Measurements from ENCODE around the gene CT45A10.
"Not testable (repeated sequence)": the region's sequence is repeated elsewhere in the genome, so short reads cannot be mapped to it uniquely, and the experiment has no call there.

Gene CT45A10

GRCh38 chrX:135893294-135893817 is at the start of gene CT45A10, which contains the start of gene SAGE1:
Gene CT45A10 (minus strand): TSS chrX:135893444. CDS start chrX:135885344, 8,100 bp downstream.
Gene SAGE1 (plus strand): TSS chrX:135893716. CDS start chrX:135896243, 2,527 bp downstream.
- no peak for DNase-seq (ENCODE audit: low read depth)

DNA sequence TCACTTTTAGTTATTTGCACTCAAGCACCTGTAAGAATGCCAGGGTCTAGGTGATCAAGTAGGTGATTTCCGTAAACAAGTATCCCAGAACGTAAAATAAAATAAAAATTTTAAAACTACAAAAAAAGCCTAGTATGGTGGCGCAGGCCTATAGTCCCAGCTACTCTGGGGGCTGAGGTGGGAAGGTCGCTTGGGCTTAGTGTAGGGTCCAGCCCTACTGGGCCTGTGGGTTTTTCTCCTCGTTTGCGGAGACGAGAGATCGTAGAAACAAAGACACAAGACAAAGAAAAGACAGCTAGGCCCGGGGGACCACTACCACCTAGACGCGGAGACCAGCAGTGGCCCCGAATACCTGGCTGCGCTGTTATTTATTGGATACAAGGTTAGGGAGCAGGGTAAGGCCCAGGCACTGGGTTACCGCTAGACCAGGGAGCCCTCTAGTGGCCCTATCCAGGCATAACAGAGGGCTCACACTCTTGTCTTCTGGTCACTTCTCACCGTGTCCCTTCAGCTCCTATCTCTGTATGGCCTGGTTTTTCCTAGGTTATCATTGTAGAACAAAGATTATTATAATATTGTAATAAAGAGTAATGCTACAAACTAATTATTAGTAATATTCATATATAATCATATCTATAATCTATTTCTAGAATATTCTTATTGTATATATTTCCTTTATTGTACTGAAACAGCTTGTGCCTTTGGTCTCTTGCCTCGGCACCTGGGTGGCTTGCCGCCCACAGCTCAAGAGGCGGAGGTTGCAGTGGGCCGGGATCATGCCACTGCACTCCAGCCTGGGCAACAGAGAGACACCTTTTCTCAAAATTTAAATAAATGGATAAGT is 38.6 kb upstream of the CT45A10 start:
- DNase-seq (ENCODE audit: low read depth): peak; percentile 2

- DNase-seq (ENCODE audit: low read depth): no peak
These were observed 34.7 kb upstream of the CT45A10 start for GRCh38 chrX:135927897-135928296.

GRCh38 chrX:135923353-135923752 is 30.1 kb upstream of the CT45A10 start:
- no peak for DNase-seq (ENCODE audit: low read depth)

DNA sequence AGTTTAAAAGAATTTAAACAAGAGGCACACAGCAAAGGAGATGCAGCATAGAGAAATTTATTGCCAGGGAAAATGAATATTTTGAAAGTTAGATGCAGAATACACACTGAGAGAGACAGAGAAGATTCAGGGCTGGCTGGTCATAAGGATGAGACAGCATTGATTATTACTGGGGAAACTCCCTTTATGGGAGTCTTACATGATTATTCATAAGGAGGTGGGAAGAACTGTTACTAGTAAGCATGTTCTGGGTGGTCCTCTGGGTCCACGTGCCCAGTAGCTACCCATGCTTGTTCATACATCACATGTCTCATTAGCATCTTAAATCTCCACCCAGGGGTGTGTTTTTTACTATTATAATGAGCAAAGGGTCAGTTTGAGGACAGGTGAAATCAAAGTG is 27.3 kb upstream of the CT45A10 start:
- not testable (repeated sequence) for DNase-seq (ENCODE audit: low read depth)

DNA sequence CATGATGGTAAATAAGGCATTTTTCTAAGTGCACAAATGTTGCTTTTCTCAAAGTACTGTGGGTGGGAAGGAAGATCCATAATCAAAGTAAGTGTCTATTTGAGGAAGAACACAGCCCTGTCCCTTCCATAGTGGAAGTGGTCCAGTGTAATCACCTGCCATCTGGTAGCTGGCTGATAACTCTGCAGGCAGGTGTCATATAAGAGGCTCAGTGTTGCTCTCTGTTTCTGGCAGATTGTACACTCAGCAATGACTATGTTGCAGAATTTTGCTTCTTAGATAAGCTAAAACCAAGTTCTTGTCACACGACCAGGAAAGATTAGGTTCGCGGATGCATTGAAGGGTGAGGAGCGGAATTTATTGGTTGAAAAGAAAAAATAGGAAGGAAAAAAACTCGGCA is 21.2 kb upstream of the CT45A10 start:
- no peak for DNase-seq (ENCODE audit: low read depth)

GRCh38 chrX:135910251-135910650 is 17.0 kb upstream of the CT45A10 start:
- DNase-seq (ENCODE audit: low read depth): no peak

DNA sequence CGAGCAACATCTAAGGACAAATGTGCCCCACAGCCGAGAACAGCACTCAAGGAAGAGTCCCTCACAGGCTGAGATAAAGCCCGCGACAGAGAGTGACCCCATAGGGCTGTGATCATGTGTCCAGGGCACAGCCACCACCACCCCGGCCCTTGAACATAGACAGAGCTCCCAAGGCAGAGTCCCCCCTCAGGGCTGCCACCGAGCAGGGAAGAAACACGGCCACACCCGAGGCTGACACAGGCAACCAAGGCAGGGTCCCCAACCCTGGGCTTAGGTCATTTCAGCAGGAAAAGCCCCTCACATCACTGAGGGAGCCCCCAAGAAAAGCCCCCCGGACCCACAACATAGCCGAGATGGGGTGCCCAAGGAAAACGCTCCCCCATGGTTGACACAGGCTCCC is 463 bp downstream of the CT45A10 start:
- no peak for DNase-seq (ENCODE audit: low read depth)

GRCh38 chrX:135890087-135890585 is 3.1 kb downstream of the CT45A10 start:
- DNase-seq (ENCODE audit: low read depth): no peak

DNA sequence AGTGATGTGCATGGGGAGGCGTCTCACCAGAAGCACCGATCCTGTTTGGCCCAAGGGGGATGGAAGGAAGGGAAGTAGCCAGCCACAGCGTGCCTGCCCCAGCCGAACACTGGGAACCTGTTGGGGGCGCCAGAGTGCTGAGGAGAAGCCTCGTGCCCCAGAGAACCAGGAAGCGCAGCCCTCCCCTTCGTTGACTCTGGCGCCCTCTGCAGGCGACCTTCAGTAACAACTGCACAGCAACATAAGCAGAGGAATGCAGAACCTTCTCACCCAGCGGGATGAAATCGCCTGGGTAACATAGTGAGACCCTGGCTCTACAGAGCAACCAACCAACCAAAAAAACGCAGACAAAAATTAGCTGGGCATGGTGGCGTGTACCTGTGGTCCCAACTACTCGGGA is 4.3 kb downstream of the CT45A10 start:
- DNase-seq (ENCODE audit: low read depth): not testable (repeated sequence)

DNA sequence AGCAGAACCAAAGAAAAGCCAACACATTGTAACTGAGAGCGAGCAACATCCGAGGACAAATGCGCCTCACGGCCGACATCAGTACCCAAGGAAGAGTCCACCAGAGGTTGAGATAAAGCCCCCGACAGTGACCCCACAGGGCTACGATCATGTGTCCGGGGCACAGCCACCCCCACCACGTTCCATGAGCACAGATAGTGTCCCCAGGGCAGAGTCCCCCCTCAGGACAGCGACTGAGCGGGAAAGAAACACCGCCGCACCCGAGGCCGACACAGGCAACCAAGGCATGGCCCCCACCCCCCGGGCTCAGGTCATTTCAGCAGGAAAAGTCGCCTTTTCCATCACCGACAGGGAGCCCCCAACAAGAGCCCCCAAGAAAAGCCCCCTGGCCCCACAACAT is 5.0 kb downstream of the CT45A10 start:
- DNase-seq (ENCODE audit: low read depth): not testable (repeated sequence)

- not testable (repeated sequence) for DNase-seq (ENCODE audit: low read depth)
These were observed 10.5 kb downstream of the CT45A10 start for GRCh38 chrX:135882741-135883140.

- not testable (repeated sequence) for DNase-seq (ENCODE audit: low read depth)
These were observed 21.5 kb downstream of the CT45A10 start, which contains the start of gene CT45A9 for GRCh38 chrX:135871712-135872111. Gene CT45A9 (minus strand): TSS chrX:135871812. CDS start chrX:135868061, 3,751 bp downstream.

- DNase-seq (ENCODE audit: low read depth): not testable (repeated sequence)
These were observed 38.8 kb downstream of the CT45A10 start, which contains the start of gene CT45A8 for GRCh38 chrX:135854438-135854837. Gene CT45A8 (minus strand): TSS chrX:135854538. CDS start chrX:135850783, 3,755 bp downstream.

GRCh38 chrX:135837180-135837579 is 56.1 kb downstream of the CT45A10 start, which contains the start of gene CT45A7:
Gene CT45A7 (minus strand): TSS chrX:135837280. CDS start chrX:135833533, 3,747 bp downstream.
- DNase-seq (ENCODE audit: low read depth): not testable (repeated sequence)

Measured in stimulated activated CD8-positive, alpha-beta memory T cell treated with anti-CD3 and anti-CD28 coated beads, Interleukin-12 subunit alpha, Interleukin-12 subunit beta, amount 100 ng/mL, for 4 hours (primary cell).